Adipose tissue (tissue), 3 donors: ENCODE results near the gene SIPA1. TPM values are rescaled to one million over a fixed set of nuclear protein-coding genes. Genes with fewer than 3 reads are reported as not detected.
"Not testable (repeated sequence)": the region's sequence is repeated elsewhere in the genome, so short reads cannot be mapped to it uniquely, and the experiment has no call there.

Experiments used
- H3K27ac ChIP-seq: one replicate; pipeline ENCODE4 v1.5.1; 2013; ENCODE audit warnings: low read depth, low read length
- WGBS, 3 donors: extraction: QIAGEN DNeasy Blood & Tissue Kit; methylation state at CpG; one replicate each; pipeline ENCODE4 v1.1.7; 2013; 5-methylcytosine and 5-hydroxymethylcytosine counted together
- polyA plus RNA-seq, 3 donors: library from polyadenylated mRNA; stranded (reverse); fragments of 200-250 nt; gene quantifications; one replicate each; pipeline ENCODE4 v1.2.3, GENCODE V29; 2013
- donor health status: healthy with polysubstance abuse.
- donor health status: Bipolar disorder and iron deficiency.
- donor health status: healthy.

SIPA1 gene
- polyA plus RNA-seq, 3 donors: 23.7 to 105 (median 36.3) TPM

DNA sequence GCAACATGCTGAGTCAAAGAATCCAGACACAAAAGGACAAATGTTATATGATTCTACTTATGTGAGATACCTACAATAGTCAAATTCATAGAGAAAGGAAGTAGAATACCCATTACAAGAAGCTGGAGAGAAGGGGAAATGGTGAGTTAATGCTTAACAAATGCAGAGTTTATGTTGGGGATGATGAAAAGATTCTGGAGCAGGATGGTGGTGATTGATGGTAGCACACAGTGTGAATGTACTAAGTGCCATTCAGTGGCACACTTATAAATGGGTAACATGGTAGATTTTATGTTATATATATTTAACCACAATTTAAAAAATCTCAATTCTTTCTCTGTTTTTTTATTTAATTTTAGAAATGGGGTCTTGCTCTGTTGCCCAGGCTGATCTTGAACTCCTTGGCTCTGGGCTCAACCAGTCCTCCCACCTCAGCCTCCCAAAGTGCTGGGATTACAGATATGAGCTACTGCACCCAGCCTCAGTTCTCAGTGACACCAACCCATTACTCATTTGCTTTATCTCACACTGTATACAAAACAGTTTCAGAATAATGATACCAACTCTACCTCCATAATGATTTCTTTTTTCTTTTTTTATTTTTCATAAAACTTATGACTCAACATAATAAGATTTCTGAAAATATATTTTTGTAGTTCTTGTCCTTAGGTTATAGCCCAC, 34.4 kb downstream of the SIPA1 start:
- no peak overlapping the region for H3K27ac ChIP-seq

- 84 to 93% (median 88%) methylated on average over 1 to 2 of the region's 2 CpGs for WGBS, 3 donors
- H3K27ac ChIP-seq: no peak overlapping the region
Observed at GRCh38 chr11:65672982-65673381, 35.1 kb downstream of the SIPA1 start.

DNA sequence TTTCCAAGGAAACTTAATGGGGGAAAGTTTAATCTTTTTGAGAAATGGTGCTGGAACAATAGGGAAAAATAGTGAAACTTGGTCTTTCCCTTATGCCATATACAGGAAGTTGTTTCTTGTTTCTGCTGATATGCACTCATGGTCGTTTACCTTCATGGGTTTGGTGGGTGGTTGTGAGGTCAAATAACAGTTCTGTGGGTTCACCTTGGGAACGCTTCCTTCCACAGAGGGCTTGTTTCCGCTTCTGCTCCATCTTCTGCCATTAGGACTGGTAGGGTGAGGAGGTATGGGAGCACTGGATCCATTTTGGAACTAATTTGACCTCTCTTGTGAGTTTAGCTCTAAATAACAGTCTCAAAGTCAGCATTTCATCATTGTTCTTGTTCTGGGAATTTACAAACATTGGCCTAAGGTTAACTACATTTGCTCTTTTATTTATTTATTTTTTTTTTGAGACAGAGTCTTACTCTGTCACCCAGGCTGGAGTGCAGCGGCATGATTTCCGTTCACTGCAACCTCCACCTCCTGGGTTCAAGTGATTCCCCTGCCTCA, 42.4 kb downstream of the SIPA1 start:
- 77 to 85% (median 78%) methylated on average over 5 of the region's 5 CpGs for WGBS, 3 donors
- H3K27ac ChIP-seq: no peak overlapping the region

GRCh38 chr11:65683480-65683879, 45.6 kb downstream of the SIPA1 start:
- 72 to 87% (median 84%) methylated on average over 6 of the region's 6 CpGs for WGBS, 3 donors
- H3K27ac ChIP-seq: not testable (repeated sequence)

GRCh38 chr11:65685981-65686380, 48.1 kb downstream of the SIPA1 start:
- H3K27ac ChIP-seq: no peak overlapping the region
- 79 to 87% (median 80%) methylated on average over 8 of the region's 8 CpGs for WGBS, 3 donors

DNA sequence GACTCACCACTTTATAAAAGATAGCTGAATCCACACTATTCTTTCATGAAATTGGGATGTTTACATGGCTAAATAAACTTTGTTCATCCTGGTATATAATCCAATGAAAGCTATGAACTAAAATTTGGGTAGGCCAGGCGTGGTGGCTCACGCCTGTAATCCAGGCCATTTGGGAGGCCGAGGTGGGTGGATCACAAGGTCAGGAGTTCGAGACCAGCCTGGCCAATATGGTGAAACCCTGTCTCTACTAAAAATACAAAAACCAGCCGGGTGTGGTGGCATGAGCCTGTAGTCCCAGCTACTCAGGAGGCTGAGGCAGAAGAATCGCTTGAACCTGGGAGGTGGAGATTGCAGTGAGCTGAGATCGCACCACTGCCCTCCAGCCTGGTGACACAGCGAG, 53.9 kb downstream of the SIPA1 start:
- H3K27ac ChIP-seq: not testable (repeated sequence)
- WGBS, 3 donors: 93 to 95% (median 94%) methylated on average over 8 of the region's 8 CpGs

DNA sequence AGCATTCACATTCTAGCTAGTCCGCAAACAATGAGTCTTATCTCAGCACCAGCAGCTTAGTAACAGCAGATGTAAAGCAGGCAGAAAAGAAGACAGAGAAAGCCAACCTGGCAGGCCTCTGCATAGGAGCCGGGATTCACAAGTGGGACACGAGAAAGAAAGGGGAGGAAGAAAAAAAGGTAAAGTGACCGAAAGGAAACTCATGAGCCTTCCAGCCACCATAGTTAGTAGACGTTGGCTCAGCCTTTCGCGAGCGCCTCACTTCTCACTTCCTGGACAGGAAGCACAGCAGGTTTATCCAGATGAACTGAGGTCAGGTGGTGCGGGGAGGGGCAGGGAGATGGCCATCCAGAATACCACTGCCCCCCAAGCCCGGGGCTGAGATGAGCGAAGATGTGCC, 54.5 kb downstream of the SIPA1 start:
- H3K27ac ChIP-seq: no peak overlapping the region
- WGBS, 3 donors: 50 to 67% (median 61%) methylated on average over 11 of the region's 11 CpGs

- no peak overlapping the region for H3K27ac ChIP-seq
- WGBS, 3 donors: 63 to 83% (median 70%) methylated on average over 12 of the region's 12 CpGs
Observed at GRCh38 chr11:65695459-65696241, 57.7 kb downstream of the SIPA1 start.

- 80 to 90% (median 85%) methylated on average over 5 of the region's 5 CpGs for WGBS, 3 donors
Observed at GRCh38 chr11:65696802-65697552, 59.1 kb downstream of the SIPA1 start.

DNA sequence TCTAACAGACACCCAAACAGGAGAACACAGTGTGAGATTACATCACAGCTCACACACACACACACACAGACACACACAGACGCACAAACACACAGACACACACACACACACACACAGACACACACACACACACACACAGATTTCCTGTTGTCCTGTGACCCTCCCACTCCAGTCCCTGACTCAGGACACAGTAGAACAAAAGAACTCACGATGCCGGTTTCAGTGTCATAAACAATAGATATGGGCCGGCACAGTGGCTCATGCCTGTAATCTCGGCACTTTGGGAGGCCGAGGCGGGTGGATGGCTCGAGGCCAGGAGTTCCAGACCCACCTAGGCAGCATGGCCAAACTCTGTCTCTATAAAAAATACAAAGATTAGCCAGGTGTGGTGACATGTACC, 60.3 kb downstream of the SIPA1 start:
- no peak overlapping the region for H3K27ac ChIP-seq
- 58 to 66% (median 61%) methylated on average over 7 to 8 of the region's 8 CpGs for WGBS, 3 donors

More at GRCh38 chr11:65696802-65697552, 59.1 kb downstream of the SIPA1 start:
- no peak overlapping the region for H3K27ac ChIP-seq

DNA sequence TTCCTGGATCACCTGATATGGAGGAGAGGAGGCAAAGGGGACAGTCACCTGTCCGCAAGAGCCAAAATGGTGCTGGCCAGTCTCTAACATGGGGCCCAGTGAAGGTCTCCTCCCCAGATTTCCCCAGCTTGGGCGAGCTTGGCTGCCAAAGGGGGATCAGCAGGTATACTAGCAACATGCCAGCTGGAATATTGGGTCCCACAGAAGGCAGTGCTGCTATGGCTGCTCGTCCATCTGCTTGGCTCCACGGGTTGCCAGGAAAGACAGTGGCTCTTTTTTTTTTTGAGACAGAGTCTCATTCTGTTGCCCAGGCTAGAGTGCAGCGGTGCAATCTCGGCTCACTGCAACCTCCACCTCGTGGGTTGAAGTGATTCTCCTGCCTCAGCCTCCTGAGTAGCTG, 61.4 kb downstream of the SIPA1 start:
- WGBS, 3 donors: 80 to 91% (median 89%) methylated on average over 7 of the region's 7 CpGs
- H3K27ac ChIP-seq: no peak overlapping the region

DNA sequence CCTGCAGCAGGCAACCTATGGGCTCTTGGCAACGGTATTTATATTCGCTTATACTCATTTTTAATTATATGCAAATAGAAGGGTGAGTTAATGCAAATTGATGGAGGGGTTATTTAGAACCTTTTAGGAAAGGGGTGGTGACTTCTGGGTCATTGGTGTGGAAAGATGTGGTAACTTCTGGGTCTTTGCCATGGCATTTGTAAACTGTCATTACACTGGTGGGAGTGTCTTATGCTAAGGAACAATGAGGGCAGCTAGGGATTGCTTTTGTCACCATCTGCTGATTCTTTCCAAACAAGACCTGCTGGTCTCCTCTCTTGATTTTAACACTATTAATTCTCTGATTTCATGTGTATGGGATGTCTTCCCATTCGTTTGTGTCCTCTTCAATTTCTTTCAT, 62.5 kb downstream of the SIPA1 start:
- H3K27ac ChIP-seq: no peak overlapping the region
- WGBS, 3 donors: 64 to 89% (median 85%) methylated on average over 3 of the region's 3 CpGs

Other genes starting within 250 kb of the SIPA1 start
- 1,000 to 10,000 TPM in 1 of 3 donors, 100 to 1,000 TPM in 2; 598 to 1,041 (median 691) TPM for gene NEAT1, start 215.3 kb upstream of the SIPA1 start, polyA plus RNA-seq
- gene MALAT1, start 139.1 kb upstream of the SIPA1 start, polyA plus RNA-seq: 1,000 to 10,000 TPM in 1 of 3 donors, 100 to 1,000 TPM in 1, 10 to 100 TPM in 1; 88.8 to 1,293 (median 187) TPM
- 10 to 100 TPM; 55.1 to 77.2 (median 63.0) TPM for gene SCYL1, start 113.0 kb upstream of the SIPA1 start, polyA plus RNA-seq
- gene LTBP3, start 79.7 kb upstream of the SIPA1 start, polyA plus RNA-seq: 10 to 100 TPM; 44.3 to 69.5 (median 55.4) TPM
- 10 to 100 TPM; 50.0 to 72.9 (median 58.8) TPM for gene ZNRD2, start 67.6 kb upstream of the SIPA1 start, polyA plus RNA-seq
- gene FAM89B, start 65.6 kb upstream of the SIPA1 start, polyA plus RNA-seq: 10 to 100 TPM; 52.2 to 74.9 (median 66.3) TPM
- 10 to 100 TPM in 2 of 3 donors, 1 to 10 TPM in 1; 9.7 to 70.4 (median 48.5) TPM for gene EHBP1L1, start 62.0 kb upstream of the SIPA1 start, polyA plus RNA-seq
- 1 to 10 TPM in 2 of 3 donors, under 1 TPM in 1; 0.20 to 4.4 (median 3.2) TPM for gene KCNK7, start 42.3 kb upstream of the SIPA1 start, polyA plus RNA-seq
- 10 to 100 TPM; 21.4 to 85.5 (median 66.0) TPM for gene MAP3K11, start 23.9 kb upstream of the SIPA1 start, polyA plus RNA-seq
- gene PCNX3, start 22.3 kb upstream of the SIPA1 start, polyA plus RNA-seq: 10 to 100 TPM; 11.1 to 16.8 (median 13.3) TPM
- gene RELA, start 24.8 kb downstream of the SIPA1 start, polyA plus RNA-seq: 10 to 100 TPM; 30.8 to 61.2 (median 50.4) TPM
- gene KAT5, start 74.2 kb downstream of the SIPA1 start, polyA plus RNA-seq: 10 to 100 TPM; 41.6 to 55.1 (median 50.6) TPM
- 100 to 1,000 TPM in 1 of 3 donors, 10 to 100 TPM in 2; 41.9 to 103 (median 88.3) TPM for gene RNASEH2C, start 82.7 kb downstream of the SIPA1 start, polyA plus RNA-seq
- 10 to 100 TPM in 2 of 3 donors, 1 to 10 TPM in 1; 7.4 to 22.6 (median 10.0) TPM for gene AP5B1, start 142.9 kb downstream of the SIPA1 start, polyA plus RNA-seq
- under 1 TPM in 2 of 3 donors, not detected in 1; 0.21 to 0.68 TPM for gene OVOL1, start 149.0 kb downstream of the SIPA1 start, polyA plus RNA-seq
- gene SNX32, start 195.9 kb downstream of the SIPA1 start, polyA plus RNA-seq: under 1 TPM in 2 of 3 donors, not detected in 1; 0.34 to 0.41 TPM
- gene CFL1, start 220.1 kb downstream of the SIPA1 start, polyA plus RNA-seq: 100 to 1,000 TPM; 206 to 826 (median 597) TPM
- 10 to 100 TPM; 29.7 to 60.6 (median 40.3) TPM for gene MUS81, start 222.3 kb downstream of the SIPA1 start, polyA plus RNA-seq
- gene EFEMP2, start 234.7 kb downstream of the SIPA1 start, polyA plus RNA-seq: 100 to 1,000 TPM in 1 of 3 donors, 10 to 100 TPM in 2; 16.6 to 103 (median 62.4) TPM
- gene CTSW, start 241.7 kb downstream of the SIPA1 start, polyA plus RNA-seq: 1 to 10 TPM in 2 of 3 donors, under 1 TPM in 1; 0.26 to 2.7 (median 2.6) TPM